HCT116 (cell line): Measurements from ENCODE around the gene CRELD2.

Experiments
- ELF1 ChIP-seq: IDR thresholded peaks from 2 replicates; pipeline ENCODE4 v1.6.1; 2012; ENCODE audit warnings: low read depth, borderline replicate concordance
- EZH2 ChIP-seq: fragments of 200-600 bp; sonication (generic); IDR thresholded peaks from 2 replicates; pipeline ENCODE4 v1.6.1; 2017; ENCODE audit warnings: antibody characterized with exemption, mixed run types
- EZH2phosphoT487 ChIP-seq: fragments of 200-600 bp; IDR thresholded peaks from 2 replicates; pipeline ENCODE4 v1.6.1; 2018; ENCODE audit warnings: antibody characterized with exemption, borderline replicate concordance
- FOSL1 ChIP-seq: IDR thresholded peaks from 2 replicates; pipeline ENCODE4 v1.6.1; 2012; ENCODE audit warnings: low read depth
- POLR2AphosphoS5 ChIP-seq: IDR thresholded peaks from 2 replicates; pipeline ENCODE4 v1.6.1; 2011; ENCODE audit warnings: mild to moderate bottlenecking, low read depth, low read length, moderate library complexity
- TCF7L2 ChIP-seq: IDR thresholded peaks from 2 replicates; pipeline ENCODE4 v1.7.0; 2011; ENCODE audit warnings: borderline replicate concordance, inconsistent platforms; ENCODE audit not compliant: insufficient read depth, insufficient read length; ENCODE audit errors: extremely low read depth
- ZNF274 ChIP-seq: fragments of 200-500 bp; sonication (Bioruptor generic); IDR thresholded peaks from 2 replicates; pipeline ENCODE4 v1.6.1; 2014; ENCODE audit warnings: mild to moderate bottlenecking, low read depth, low read length, inconsistent platforms

GRCh38 chr22:49879871-49880270 is 38.6 kb upstream of the CRELD2 start:
- TF ChIP-seq EZH2phosphoT487 (no peak), ZNF274 (no peak), EZH2 (no peak), ELF1 (no peak), FOSL1 (no peak), POLR2AphosphoS5 (no peak), TCF7L2 (no peak)
